Glomerular visceral epithelial cell (primary cell): ENCODE measurements around the gene YPEL1.
A peak's percentile ranks its signal among the peaks of the same experiment; 100 is the strongest.
"Not testable (repeated sequence)": the region's sequence is repeated elsewhere in the genome, so short reads cannot be mapped to it uniquely, and the experiment has no call there.

Experiments
- DNase-seq: peaks from one replicate; pipeline ENCODE4 v3.0.0-alpha.2; 2016; ENCODE audit errors: extremely low spot score

YPEL1 gene

DNA sequence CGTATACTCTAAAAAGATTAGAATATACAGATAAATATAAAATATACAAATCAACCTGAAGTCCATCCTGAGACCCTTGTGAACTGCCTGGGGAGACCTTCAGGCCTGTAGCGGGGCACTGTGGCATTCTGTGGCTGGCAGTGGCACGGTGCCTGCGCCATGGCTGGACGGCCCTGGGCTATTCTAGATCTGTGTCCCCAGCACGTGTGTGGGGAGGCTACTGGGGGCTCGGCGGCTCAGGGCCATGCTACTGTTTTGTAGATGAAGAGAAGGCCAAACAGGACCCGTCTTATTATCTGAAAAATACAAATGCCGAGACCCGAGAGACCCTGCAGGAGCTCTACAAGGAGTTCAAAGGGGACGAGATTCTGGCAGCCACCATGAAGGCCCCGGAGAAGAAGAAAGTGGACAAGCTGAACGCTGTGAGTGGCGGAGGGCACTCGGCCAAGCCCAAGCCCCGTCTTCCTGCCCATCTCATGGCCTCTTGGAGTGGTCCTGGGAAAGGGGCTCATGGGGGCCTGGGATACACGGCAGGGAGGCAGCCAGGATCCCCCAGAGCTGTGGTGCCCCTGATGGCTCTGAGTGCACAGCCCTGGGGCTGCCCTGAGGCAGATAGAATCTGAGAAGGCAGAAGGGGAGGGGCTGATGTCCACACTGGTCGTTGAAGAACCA, 51.0 kb downstream of the YPEL1 start:
- no peak for DNase-seq

DNA sequence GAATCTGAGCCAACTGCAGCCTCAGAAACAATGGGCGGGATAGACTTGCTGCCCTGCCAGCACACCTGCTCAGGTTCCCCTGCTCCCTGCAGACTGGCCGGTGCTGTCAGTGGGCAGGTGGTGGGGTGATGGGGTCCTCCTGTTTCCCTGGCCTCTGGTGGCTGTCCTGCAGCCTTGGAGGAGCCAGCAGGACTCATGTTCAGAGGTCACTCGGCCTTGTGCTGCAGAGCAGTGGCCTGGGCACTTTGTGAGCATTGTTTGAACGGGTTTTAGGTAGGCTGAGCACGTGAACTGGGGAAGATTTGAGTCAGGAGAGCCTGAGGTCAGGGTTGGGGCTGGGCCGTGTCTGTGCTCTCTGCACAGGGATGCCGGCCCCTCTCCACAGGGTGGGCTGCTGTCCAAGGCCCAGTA, 52.2 kb downstream of the YPEL1 start:
- no peak for DNase-seq

DNA sequence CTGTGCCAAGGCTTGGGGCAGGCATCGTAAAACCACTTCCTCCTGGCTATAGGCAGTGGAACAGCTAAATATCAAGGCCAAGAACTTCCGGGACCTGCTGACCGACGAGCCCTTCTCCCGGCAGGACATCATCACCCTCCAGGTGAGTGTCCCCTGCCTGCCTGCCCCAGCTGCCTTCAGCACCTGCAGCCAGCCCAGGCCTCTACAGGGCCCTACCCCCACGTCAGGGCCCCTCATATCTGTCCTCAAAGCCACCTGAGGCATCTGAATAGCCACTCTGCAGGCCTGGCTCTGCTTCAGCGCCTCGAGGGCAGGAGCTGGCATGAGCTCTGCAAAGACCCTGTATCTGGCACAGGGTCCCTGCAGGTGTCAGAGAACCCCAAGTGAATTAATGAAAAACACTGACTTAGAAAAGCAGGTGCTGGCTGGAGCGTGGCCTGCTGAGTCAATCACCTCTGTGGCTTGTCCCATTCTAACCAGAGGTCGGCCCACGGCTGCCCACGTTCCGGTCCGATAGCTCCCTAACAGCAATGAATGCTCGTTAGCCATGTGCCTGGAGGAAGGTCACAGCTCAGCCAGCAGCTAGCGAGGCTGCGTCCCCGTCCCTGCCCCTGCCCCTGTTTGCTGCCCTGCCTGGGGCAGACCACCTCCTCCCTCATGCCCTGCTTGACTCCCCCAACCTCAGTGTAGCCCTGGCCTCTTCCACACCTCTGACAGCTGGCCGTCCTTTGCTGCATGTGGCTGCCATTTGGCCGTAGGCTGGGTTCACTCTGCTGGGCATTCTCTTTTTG, 53.0 kb downstream of the YPEL1 start:
- peak; percentile 54 for DNase-seq

DNA sequence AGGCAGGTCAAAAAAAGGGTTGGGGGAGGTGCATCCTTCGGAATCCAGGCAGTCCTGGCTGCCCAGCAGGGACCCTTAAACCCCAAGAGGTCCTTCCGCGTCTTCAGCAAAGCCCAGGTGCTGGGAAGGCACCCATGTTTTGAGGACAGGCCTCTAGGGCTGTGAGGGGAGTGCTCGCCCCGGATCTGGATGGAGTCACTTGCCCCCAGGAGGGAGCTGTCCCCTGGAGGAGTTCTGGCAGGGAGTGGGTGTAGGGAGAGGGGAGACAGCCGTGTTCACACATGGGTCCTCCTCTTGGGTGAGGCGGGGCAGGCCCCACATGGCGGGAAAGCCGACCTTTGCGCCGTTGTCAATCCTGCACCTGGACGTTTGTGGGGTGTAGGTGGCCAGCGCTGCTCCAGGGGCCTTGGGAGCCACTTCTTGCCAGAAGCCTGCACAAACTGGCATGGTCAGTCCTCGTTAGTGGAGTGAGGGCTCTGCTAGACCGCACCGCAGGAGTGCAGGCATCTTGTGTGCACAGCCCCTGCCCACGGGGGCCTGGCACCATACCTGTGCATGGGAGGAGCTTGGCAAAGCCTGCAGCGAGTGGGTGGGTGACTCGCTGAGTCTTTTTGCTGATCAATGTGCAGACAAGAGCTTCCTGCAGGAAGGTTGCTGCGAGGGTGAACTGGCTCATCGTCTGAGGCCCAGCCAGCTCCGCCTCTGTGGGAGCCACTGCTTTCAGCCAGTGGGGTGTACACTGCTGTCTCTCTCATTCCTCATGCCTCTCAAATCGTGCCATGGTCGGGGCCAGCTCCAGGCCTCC, 53.8 kb downstream of the YPEL1 start:
- DNase-seq, result no peak

DNA sequence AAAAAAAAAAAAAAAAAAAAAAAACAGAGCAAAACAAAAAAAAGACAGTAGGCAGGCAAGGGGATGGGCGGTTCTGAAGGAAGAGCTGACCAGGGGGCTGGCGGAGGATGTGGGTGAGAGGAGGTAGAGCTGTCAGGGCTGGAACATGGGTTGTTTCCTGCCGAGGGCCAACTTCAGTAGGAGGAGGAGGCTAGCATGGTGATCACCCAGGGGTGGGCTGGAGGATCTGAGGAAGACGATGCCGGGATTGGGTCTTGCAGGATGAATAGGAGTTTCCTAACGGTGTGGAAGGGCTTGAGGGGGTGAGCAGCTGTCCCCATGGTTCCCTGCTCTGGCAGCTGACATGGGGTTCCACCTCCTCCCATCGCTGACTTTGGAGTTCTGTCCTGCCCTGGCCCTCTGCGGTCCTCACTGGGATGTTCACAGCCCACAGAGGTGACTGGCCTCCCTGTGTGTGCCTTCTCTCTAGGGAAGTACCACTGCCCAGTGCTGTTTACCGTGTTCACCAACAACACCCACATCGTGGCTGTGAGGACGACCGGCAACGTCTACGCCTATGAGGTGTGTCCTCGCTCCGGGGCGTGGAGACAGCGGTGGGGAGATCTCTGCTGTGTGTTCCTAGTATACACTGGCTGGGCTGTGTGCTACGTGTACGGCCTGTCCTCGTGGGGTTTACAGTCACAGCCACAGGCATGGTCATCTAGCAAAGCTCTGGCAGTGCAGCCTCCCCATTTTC, 54.6 kb downstream of the YPEL1 start:
- no peak for DNase-seq

DNA sequence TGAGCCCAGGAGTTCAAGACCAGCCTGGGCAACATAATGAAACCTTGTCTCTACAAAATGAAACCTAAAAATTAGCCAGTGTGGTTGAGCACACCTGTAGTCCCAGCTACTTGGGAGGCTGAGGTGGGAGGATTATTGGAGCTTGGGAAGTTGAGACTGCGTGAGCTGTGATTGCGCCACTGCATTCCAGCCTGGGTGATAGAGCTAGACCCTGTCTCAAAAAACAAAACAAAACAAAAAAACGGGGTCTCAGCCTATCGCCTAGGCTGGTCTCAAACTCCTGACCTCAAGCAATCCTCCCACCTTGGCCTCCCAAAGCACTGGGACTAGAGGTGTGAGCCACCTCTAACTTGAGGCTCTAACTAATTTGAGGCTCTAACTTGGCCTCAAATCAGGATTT, 56.2 kb downstream of the YPEL1 start:
- DNase-seq, result no peak

DNA sequence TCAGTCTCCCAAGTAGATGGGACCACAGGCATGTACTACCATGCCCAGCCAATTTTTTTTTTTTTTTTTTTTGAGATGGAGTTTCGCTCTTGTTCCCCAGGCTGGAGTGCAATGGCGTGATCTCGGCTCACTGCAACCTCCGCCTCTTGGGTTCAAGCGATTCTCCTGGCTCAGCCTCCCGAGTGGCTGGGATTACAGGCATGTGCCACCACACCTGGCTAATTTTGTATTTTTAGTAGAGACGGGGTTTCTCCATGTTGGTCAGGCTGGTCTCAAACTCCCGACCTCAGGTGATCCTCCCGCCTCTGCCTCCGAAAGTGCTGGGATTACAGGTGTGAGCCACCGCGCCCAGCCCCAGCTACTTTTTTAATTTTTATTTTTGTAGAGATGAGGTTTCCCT, 56.8 kb downstream of the YPEL1 start:
- not testable (repeated sequence) for DNase-seq

DNA sequence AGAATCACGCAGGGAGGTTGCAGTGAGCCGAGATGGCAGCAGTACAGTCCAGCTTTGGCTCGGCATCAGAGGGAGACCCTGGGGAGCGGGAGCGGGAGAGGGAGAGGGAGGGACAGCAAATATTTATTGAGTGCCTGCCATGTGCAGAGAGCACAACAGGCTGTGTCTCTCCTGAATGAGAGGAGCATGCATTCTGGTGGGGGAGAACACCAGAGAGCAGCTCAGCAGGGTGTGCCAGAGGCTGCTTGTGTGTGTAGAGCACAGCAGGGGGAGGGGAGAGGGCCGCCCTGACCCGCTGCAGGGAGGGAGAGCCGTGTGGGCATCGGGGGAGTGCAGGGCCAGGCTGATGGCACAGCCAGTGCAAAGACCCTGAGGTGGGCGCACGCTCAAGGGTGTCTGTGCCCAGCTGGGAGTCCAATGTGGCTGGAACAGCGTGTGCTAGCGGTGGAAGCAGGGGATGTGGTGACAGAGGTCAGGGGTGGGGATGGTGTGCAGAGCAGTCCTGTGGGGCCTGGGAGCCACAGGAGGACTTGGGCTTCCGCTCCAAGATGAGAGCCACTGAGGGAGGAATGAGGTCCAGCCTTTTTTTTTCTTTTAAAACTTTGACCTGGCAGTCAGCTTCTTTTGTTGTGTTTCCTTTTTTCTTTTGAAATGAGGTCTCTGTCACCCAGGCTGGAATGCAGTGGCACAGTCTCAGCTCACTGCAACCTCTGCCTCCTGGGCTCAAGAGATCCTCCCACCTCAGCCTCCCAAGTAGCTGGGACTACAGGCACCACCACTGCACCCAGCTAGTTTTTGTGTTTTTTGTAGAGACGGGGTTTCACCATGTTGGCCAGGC, 57.8 kb downstream of the YPEL1 start:
- no peak for DNase-seq

DNA sequence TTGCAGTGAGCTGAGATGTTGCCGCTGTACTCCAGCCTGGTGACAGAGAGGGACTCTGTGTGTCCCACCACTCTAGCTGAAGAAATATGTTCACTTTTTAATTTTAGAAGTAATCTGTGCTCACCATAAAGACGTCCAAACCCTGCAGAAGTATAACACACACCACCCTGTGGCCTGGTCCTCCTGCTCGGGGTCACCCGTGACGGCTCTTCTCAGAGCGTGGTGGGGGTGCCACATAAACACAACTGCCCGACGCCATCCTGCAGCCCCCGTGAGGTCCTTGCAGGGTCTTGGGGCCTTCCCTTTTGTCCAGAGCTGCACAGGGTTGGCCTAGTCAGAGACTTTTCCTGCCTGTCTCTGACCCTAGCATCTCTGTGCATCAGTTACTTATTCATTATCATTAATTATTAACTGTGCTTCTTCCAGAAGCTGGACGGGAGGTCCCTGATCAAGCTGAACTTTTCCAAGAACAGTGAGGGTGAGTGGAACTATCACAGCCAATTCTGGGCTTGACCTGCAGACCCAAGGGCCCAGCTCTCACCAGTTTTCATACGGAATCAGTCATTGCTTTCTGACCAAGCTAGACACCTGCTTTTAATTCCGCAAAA, 60.9 kb downstream of the YPEL1 start:
- DNase-seq, result no peak

DNA sequence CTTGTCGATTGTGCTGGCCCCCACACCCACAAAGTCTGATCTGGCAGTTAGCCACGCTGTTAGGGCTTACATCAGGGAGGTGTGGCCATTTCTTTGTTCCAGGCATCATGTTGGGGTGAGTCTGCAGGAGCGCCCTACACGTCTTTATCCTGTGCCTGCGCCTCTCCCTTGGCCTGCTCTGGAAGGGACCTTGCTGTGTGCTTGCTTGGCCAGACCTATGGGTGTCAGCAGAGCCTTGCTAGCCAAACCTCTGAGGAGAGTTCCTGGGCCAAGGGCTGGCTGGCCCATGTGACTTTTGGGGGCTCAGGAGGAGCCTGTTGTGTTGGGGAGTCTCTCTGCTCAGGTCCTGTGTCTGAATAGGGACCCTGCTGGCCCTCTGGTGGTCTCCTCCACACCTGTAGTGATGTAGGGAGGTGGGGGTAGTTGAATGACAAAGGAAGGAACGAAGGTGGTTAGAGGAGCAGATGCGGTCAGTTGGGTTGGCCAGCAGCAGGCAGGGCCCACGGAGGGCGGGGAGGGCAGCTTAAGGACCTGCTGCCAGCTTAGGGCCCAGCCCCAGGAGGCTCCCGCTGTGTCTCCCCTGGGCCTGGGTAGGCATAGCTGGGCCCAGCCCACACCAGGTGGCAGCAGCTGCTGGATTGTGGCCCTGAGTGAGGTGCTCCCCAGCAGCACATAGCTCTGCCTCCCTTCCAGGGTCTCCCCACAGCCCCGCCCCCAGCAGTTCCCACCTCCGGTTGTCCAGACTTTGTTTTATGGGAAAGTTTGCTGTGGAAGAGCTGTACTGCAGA, 61.9 kb downstream of the YPEL1 start:
- no peak for DNase-seq

DNA sequence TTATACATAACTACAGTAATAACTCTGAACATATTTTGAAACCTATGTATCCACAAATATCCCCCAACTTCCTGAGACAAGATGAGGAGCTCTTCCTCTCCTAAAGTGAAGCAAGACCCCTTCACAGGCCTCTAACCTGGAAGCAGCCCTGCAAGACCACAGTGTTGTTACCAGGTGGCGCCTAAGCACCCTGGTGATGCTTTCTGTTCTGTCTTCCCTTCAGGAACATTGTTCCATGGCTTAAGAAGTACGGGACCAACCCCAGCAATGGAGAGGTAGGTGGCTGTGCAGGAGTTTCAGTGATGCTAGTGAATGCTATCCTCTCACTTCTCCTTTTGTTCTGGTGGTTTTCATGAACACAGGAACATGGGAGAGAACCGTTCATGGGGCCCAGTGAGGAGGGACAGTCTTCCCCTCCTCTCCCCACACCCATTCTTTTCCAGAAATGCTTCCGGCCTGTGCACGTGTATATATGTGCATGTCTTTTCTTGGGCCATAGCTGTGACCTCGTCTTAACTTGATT, 63.4 kb downstream of the YPEL1 start:
- DNase-seq, result no peak

DNA sequence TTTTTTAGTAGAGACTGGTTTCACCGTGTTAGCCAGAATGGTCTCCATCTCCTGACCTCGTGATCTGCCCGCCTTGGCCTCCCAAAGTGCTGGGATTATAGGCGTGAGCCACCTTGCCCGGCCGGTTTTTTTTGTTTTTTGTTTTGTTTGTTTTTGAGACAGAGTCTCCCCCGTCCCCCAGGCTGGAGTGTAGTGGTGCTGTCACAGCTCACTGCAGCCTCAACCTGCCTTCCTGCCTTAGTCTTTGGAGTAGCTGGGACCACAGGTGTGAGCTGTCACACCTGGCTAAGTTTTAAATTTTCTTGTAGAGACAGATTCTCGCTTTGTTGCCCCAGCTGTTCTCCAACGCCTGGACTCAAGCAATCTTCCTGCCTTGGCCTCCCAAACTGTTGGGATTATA, 66.6 kb downstream of the YPEL1 start:
- DNase-seq, result no peak

DNA sequence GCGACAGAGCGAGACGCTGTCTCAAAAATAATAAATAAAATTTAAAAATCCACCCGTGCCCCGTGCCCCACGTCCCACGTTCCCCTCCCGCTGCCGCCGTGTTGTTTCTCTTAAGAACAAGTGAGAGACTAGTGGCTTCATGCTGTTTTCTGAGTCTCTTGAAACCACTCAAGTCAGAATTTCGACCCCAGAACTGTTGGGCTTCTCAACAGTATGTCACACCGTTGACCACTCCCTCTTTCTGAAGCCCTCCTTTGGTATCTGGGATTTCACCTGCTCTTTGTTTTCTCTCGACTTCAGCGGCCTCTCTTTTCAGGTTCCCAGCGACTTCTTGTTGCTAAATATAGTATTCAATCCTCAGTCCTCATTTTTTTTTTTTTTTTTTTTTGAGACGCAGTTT, 68.8 kb downstream of the YPEL1 start:
- no peak for DNase-seq

DNA sequence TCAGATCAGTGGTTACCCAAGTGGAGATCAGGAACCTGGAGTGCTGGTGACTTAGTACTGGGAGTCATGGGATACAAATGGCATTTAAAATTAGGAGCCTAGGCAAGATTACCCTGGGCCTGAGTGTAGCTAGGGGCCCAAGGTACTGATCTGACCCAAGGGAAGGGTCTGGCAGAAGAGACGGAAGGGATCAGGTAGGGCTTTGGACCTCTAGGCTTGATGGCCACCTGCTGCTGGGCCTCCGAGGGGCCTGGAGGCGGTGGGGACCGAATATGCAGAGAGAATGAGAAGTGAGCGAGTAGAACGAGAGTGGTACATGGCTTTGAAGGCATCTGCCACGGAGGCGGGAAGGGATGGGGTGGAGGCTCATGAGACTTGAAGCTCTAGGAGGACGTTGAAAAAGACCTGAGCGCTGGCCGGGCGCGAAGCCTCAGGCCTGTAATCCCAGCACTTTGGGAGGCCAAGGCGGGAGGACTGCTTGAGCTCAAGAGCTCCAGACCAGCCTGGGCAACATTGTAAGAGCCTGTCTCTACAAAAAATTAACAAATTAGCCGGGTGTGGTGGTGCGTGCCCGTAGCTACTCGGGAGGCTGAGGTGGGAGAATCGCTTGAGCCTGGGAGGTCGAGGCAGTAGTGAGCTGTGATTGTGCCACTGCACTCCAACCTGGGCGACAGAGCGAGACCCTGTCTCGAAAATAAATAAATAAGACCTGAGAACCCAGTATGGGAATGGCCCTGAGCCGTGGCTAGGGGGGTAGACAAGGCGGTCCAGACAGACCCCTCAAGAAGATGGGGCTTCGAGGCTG, 70.3 kb downstream of the YPEL1 start:
- DNase-seq, result no peak

DNA sequence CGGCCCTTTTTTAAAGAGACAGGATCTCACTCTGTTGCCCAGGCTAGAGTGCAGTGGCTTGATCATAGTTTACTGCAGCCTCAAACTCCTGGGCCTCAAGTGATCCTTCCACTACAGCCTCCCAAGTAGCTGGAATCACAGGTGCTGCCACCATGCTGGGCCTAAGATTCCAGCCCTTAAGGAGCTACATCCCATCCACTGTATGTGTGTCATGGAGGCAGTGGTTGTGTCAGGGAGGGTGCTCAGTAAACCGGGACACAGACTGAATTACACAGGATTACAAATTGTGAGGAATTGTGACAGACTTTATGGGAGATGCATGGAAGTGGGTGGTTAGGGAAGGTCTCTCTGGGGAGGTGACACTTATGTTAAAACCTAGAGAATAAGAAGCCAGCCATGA, 71.9 kb downstream of the YPEL1 start:
- DNase-seq, result no peak

DNA sequence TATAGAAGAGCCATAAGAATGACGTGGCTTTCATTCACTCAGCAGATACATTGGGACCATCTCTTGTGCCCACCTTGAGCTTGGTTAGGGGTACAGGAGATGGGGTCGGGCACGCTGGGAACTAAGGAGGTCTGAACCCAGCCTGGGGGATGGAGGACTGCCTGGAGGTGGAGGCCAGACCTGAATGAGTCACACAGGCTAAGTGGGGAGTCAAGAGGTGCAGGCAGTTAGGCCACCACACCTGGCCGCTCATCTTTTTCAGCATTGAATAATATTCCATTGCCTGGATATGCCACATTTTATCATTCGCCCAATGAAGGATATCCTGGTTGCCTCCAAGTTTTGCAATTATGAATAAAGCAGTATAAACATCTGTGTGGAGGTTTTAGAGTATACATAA, 73.6 kb downstream of the YPEL1 start:
- no peak for DNase-seq

DNA sequence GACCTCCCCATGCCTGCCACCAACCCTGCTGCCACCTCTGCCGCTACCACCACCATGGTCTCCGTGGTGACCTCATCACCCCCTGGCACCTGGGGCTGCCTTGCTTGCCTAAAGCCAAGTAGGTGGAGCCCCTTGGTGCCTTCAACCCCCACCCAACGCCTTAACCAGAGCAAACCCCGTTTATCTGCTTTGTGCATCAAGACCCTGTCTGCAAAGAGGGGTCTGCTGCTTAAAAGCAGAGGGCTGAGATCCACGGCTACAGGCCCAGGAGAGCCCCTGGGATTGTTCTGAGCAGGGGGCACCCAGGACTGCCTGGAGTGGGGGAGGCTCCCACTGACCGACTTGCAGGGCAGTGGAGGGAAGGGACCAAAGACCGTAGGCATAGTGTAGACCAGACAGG, 74.7 kb downstream of the YPEL1 start:
- no peak for DNase-seq

DNA sequence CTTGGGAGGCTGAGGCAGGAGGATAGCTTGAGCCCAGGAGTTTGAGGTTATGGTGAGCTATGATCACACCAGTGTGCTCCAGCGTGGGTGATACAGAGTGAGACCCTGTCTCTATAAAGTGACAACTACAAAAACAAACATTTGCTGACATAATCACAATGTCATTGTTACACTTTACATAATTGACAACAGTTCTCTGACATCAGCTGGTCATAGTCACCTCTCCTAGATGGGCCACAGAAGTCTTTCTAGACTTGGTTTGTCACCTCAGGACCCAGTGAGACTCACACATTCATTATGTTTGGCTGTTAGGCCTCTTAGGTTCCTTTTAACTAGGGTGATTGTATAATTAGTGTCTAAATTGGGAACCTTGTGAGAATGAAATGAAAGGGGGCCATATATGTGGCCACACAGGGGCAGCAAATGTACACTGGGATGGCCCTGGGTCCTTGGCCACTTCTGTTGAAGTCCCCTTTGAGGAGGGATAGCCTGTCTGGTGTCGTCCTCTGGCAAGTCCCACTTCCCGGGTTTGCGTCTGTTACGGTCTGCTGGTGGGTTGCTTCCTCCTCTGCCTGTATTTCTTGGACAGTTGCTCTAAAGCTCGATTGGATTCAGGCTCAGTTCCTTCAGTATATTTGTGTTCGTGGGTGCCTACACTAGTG, 75.6 kb downstream of the YPEL1 start:
- DNase-seq, result no peak
